Prostate gland (tissue), 2 donors: ENCODE measurements around the gene CA12. TPM values are rescaled to one million over a fixed set of nuclear protein-coding genes. Genes with fewer than 3 reads are reported as not detected.

Experiments used
- DNase-seq: peaks from one replicate; pipeline ENCODE4 v3.0.0-alpha.2; 2019; ENCODE audit warnings: low spot score
- H3K27ac ChIP-seq, 2 donors: fragments of 200-600 bp; sonication (generic); 2 replicates each; pipeline ENCODE4 v1.5.1; 2017 to 2019
- H3K27me3 ChIP-seq: fragments of 200-600 bp; sonication (generic); replicated peaks from 2 replicates; pipeline ENCODE4 v1.5.1; 2019; ENCODE audit not compliant: insufficient read depth
- H3K36me3 ChIP-seq, 2 donors: fragments of 200-600 bp; sonication (generic); 1 replicate in 1 of 2; 2 replicates in 1 of 2; pipeline versions ENCODE4 v1.5.1 to v1.8.1; 2017 to 2019
- H3K4me1 ChIP-seq: fragments of 200-600 bp; sonication (generic); replicated peaks from 2 replicates; pipeline ENCODE4 v1.5.1; 2019
- H3K4me3 ChIP-seq, 2 donors: fragments of 200-600 bp; sonication (generic); 2 replicates each; pipeline ENCODE4 v1.5.1; 2017 to 2019
- H3K9me3 ChIP-seq: fragments of 200-600 bp; sonication (generic); 2 replicates; pipeline ENCODE4 v1.5.1; 2017
- CTCF ChIP-seq, 4 experiments: fragments of 200-600 bp in 2 of 4; fragments of 450-650 bp in 2 of 4; sonication (generic) in 2 of 4; IDR thresholded peaks; 1 replicate in 3 of 4; 2 replicates in 1 of 4; pipeline ENCODE4 v1.5.1; 2016 to 2019; ENCODE audit warnings: antibody characterized with exemption in 4 of 4, mild to moderate bottlenecking in 2 of 4, moderate library complexity in 2 of 4
- POLR2A ChIP-seq: fragments of 450-650 bp; IDR thresholded peaks from one replicate; pipeline ENCODE4 v1.6.1; 2016; ENCODE audit warnings: antibody characterized with exemption, mild to moderate bottlenecking
- POLR2AphosphoS5 ChIP-seq: sonication (generic); formaldehyde crosslinking; IDR thresholded peaks from one replicate; pipeline ENCODE4 v1.6.1; 2017; ENCODE audit warnings: antibody characterized with exemption
- WGBS: methylation state at CpG from one replicate; pipeline ENCODE4 v1.1.5; 2018; 5-methylcytosine and 5-hydroxymethylcytosine counted together
- intact Hi-C: fragments of 100-400 bp; cut with DNase I; formaldehyde crosslinking; loops from one replicate; pipeline ENCODE4 v1.14.2; 2022
- total RNA-seq, 2 donors: library from RNA; depleted of rRNA; stranded (reverse); fragments of >200 nt; gene quantifications; one replicate each; pipeline ENCODE4 v1.1.0, GENCODE V29; 2016

Gene CA12
- total RNA-seq, 2 donors from 2014 or later: 3.0 to 9.5 TPM

DNA sequence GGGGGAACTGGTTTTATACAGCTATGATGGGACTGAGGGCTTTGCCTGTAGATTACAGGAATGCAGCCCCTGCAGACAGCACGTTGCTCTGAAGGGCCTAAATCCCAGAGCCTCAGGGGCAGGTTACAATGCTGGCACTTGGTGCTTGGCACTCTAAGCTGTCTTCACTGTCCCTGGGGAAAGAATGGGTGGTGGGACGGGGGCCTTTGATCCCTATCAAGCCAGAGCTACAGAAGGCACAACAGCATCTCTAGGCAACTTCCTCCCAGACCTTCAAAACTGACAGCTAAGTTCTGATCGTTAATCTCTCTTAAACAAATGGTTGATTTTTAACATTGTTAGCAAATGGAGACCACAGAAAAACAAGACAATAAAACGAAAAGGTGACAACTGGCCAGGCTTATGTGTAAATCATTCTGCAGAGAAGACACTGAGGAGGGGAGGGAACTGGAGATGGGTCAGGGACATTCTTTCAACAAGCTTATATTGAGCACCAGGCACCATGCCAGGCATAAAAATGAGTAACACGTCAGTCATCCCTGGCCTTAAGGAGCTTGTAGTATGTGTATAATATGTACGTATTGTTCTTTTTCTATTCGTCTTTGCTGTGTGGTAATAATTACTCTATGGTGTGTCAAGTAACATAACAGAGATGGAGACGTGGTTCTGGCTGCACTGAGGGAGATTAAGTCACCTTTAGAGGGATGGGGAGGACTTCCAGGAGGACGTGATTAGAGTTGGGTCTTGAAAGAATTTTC lies 49.1 kb downstream of the CA12 start:
- no peak overlapping the region for H3K4me3 ChIP-seq
- no peaks in the 10 kb centered on the region for H3K27me3 ChIP-seq
- no peak overlapping the region for H3K27ac ChIP-seq
- intact Hi-C loops: no loop called here
- WGBS: 41% methylated on average over 9 of the region's 9 CpGs
- no peaks in the 10 kb centered on the region for H3K9me3 ChIP-seq
- H3K4me1 ChIP-seq: no peaks in the 10 kb centered on the region
- TF ChIP-seq POLR2A (no peak), POLR2AphosphoS5 (no peak), CTCF (IDR thresholded peaks at IDR 0.05) (no peak)
- H3K36me3 ChIP-seq: no peaks in the 10 kb centered on the region
- DNase-seq: no peak

- Histone ChIP-seq H3K9me3 (no peaks in the 10 kb centered on the region), H3K27ac (no peak overlapping the region), H3K4me3 (no peak overlapping the region), H3K36me3 (no peaks in the 10 kb centered on the region), H3K4me1 (no peaks in the 10 kb centered on the region), H3K27me3 (no peaks in the 10 kb centered on the region)
- TF ChIP-seq CTCF (IDR thresholded peaks at IDR 0.05): no peak
- no peak for TF ChIP-seq POLR2AphosphoS5
- TF ChIP-seq POLR2A: no peak
- intact Hi-C loops: no loop called here
- no peak for DNase-seq
- 86% methylated on average over 12 of the region's 12 CpGs for WGBS
Observed at GRCh38 chr15:63331456-63331855, 50.2 kb downstream of the CA12 start.

- H3K9me3 ChIP-seq: no peaks in the 10 kb centered on the region
- no peaks in the 10 kb centered on the region for H3K27me3 ChIP-seq
- no peak for DNase-seq
- TF ChIP-seq POLR2A: no peak
- no peak for TF ChIP-seq CTCF (IDR thresholded peaks at IDR 0.05)
- no peak for TF ChIP-seq POLR2AphosphoS5
- no peak overlapping the region for H3K4me3 ChIP-seq
- H3K27ac ChIP-seq: no peak overlapping the region
- no peaks in the 10 kb centered on the region for H3K4me1 ChIP-seq
- intact Hi-C loops: no loop called here
- H3K36me3 ChIP-seq: no peaks in the 10 kb centered on the region
- 39% methylated on average over 10 of the region's 10 CpGs for WGBS
Observed at GRCh38 chr15:63330926-63331325, 50.7 kb downstream of the CA12 start.

GRCh38 chr15:63329567-63330350 lies 51.9 kb downstream of the CA12 start:
- WGBS: 87% methylated on average over 5 of the region's 5 CpGs
- no peak overlapping the region for H3K27ac ChIP-seq

More at GRCh38 chr15:63329567-63330350, 51.9 kb downstream of the CA12 start:
- Histone ChIP-seq H3K9me3 (no peaks in the 10 kb centered on the region), H3K4me3 (no peak overlapping the region), H3K4me1 (no peaks in the 10 kb centered on the region), H3K36me3 (no peaks in the 10 kb centered on the region), H3K27me3 (no peaks in the 10 kb centered on the region)
- intact Hi-C loops: no loop called here
- no peak for DNase-seq
- TF ChIP-seq POLR2AphosphoS5 (no peak), CTCF (IDR thresholded peaks at IDR 0.05) (no peak), POLR2A (no peak)
